ENCODE results near the gene SELE. TPM values are rescaled to one million over a fixed set of nuclear protein-coding genes. Genes with fewer than 3 reads are reported as not detected.

The SELE gene
- total RNA-seq, 1 donor from 2014 or later: not detected

DNA sequence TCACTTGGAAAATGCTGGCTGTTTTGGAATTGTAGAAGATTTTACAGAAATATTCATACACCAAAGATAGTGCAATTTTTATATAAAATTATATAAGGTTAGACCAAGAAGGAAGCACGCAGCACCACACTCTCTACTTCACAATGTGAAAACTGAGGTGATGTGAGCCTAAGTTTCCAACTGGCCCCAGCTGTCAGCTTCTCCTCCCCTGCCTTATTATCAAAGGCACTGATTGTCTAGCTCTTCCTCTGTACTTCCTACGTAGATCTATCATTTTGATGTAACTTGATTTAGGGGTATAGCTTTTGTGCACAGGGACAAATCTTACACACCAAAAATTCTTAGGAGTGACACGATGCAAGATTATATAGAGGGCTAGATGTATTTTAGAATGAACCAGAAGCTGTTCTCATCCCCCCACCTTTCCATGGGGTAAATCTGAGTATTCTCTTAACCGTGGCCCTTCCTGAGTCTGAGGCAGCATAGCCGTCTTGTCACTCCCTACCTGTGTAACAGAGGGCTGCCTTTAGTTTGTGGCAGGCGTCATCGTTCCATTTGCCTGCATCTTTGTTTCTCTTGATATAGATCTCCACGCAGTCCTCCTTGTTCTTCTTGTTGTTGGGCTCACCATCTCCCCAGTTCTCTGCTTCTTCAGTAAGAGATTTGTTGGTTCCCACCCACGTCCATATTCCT is 25.8 kb downstream of the SELE start:
- no peak overlapping the region for H3K4me3 Mint-ChIP-seq
- H3K4me2 ChIP-seq: no peak overlapping the region
- H3K27me3 Mint-ChIP-seq (ENCODE audit: insufficient read depth, low read depth): no peaks in the 10 kb centered on the region
- no peaks in the 10 kb centered on the region for H3K36me3 ChIP-seq
- H2AFZ ChIP-seq (replicated peaks): no peak overlapping the region
- no peaks in the 10 kb centered on the region for H4K20me1 ChIP-seq (ENCODE audit: low read depth)
- peaks cover 23% of the 10 kb centered on the region for H3K27me3 ChIP-seq
- H3K9me3 ChIP-seq (ENCODE audit: low read depth): no peaks in the 10 kb centered on the region
- DNase-seq (ENCODE audit: low spot score): no peak
- H3K9ac ChIP-seq: no peak overlapping the region
- no peak overlapping the region for H3K4me3 ChIP-seq
- H3K9me3 Mint-ChIP-seq: peaks cover 4% of the 10 kb centered on the region
- H3K27ac ChIP-seq: no peak overlapping the region
- TF ChIP-seq EZH2phosphoT487 (IDR thresholded peaks at IDR 0.05) (no peak), EZH2 (IDR thresholded peaks at IDR 0.05) (no peak)
- TF ChIP-seq, protein P1, sequence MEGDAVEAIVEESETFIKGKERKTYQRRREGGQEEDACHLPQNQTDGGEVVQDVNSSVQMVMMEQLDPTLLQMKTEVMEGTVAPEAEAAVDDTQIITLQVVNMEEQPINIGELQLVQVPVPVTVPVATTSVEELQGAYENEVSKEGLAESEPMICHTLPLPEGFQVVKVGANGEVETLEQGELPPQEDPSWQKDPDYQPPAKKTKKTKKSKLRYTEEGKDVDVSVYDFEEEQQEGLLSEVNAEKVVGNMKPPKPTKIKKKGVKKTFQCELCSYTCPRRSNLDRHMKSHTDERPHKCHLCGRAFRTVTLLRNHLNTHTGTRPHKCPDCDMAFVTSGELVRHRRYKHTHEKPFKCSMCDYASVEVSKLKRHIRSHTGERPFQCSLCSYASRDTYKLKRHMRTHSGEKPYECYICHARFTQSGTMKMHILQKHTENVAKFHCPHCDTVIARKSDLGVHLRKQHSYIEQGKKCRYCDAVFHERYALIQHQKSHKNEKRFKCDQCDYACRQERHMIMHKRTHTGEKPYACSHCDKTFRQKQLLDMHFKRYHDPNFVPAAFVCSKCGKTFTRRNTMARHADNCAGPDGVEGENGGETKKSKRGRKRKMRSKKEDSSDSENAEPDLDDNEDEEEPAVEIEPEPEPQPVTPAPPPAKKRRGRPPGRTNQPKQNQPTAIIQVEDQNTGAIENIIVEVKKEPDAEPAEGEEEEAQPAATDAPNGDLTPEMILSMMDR (IDR thresholded peaks at IDR 0.05): no peak
- H3K27ac Mint-ChIP-seq: no peak overlapping the region
- H3F3A ChIP-seq (ENCODE audit: low read depth): no peaks in the 10 kb centered on the region
- H3K79me2 ChIP-seq (ENCODE audit: low read depth): no peaks in the 10 kb centered on the region
- H3K36me3 Mint-ChIP-seq: no peaks in the 10 kb centered on the region
- H3K4me1 ChIP-seq: no peaks in the 10 kb centered on the region
- H3K4me1 Mint-ChIP-seq: no peaks in the 10 kb centered on the region

DNA sequence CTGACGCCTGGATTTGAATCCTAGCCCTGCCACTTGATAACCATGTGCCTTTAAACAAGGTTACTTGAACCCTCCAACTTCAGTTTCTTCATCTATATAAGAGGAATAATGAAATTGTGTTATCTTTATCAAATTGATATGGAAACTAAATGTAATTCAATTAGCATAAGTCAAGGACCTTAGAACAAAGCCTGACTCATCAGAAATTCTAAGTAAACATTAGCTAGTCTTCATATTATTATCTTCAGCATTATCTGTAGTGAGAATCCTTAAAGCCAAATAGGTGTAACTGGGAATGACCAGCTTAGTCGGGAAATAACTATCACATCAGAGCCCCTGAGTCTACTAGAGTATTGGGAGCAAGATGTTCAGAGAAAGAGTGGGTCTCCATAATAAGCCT is 29.1 kb downstream of the SELE start:
- H3K36me3 ChIP-seq: no peaks in the 10 kb centered on the region
- H3K4me1 ChIP-seq: no peaks in the 10 kb centered on the region
- H3K27me3 ChIP-seq: peaks cover 23% of the 10 kb centered on the region
- Mint-ChIP-seq H3K9me3 (no peaks in the 10 kb centered on the region), H3K4me3 (no peak overlapping the region), H3K27ac (no peak overlapping the region), H3K4me1 (no peaks in the 10 kb centered on the region), H3K27me3 (ENCODE audit: insufficient read depth, low read depth) (no peaks in the 10 kb centered on the region), H3K36me3 (no peaks in the 10 kb centered on the region)
- no peaks in the 10 kb centered on the region for H3K79me2 ChIP-seq (ENCODE audit: low read depth)
- H2AFZ ChIP-seq (replicated peaks): no peak overlapping the region
- H3K27ac ChIP-seq: no peak overlapping the region
- no peaks in the 10 kb centered on the region for H3F3A ChIP-seq (ENCODE audit: low read depth)
- H3K4me3 ChIP-seq: no peak overlapping the region
- no peak for DNase-seq (ENCODE audit: low spot score)
- TF ChIP-seq EZH2 (IDR thresholded peaks at IDR 0.05) (no peak), EZH2phosphoT487 (IDR thresholded peaks at IDR 0.05) (no peak)
- TF ChIP-seq, protein P1 (IDR thresholded peaks at IDR 0.05): no peak
- H3K9ac ChIP-seq: no peak overlapping the region
- no peak overlapping the region for H3K4me2 ChIP-seq
- H3K9me3 ChIP-seq (ENCODE audit: low read depth): no peaks in the 10 kb centered on the region
- H4K20me1 ChIP-seq (ENCODE audit: low read depth): no peaks in the 10 kb centered on the region

DNA sequence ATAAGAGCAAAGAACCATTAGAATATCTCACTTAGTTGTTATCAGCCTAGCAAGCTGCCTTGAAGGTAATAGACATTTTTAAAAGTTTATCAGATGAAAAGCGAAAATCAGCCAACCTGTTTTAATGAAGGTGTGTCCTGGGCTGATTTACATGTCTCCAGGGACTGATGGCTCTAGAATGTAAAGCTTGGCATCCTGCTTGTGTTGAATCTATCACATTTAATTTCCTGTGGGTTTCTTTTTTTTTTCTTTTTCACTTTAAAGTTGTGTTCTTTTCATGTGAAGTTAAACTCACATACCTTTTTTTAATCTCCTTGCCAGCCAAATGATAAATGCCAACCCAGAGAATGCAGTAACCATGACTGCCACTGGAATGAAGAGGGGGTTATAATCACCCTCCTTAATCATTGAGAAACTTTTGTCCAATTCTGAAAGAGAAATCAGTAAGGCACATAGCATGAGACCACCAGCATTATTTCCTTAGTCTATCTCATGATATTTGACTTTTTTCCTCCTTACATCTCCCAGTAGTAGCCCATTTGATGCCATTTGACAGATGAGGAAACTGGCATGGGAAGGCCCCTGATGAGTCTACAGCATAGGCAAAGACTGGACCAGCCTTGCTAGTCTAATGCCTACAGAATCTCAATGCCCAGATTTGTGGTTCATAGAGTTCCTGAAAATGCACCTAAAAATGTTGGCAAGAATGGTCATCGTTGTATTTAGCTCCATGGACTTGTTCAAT is 32.4 kb downstream of the SELE start:
- Histone ChIP-seq H3K79me2 (ENCODE audit: low read depth) (no peaks in the 10 kb centered on the region), H4K20me1 (ENCODE audit: low read depth) (no peaks in the 10 kb centered on the region), H3F3A (ENCODE audit: low read depth) (no peaks in the 10 kb centered on the region), H3K27ac (no peak overlapping the region), H3K4me3 (no peak overlapping the region), H3K4me1 (no peaks in the 10 kb centered on the region), H3K36me3 (no peaks in the 10 kb centered on the region), H3K9me3 (ENCODE audit: low read depth) (no peaks in the 10 kb centered on the region), H3K9ac (no peak overlapping the region), H3K27me3 (peaks cover 11% of the 10 kb centered on the region), H2AFZ (replicated peaks) (no peak overlapping the region), H3K4me2 (no peak overlapping the region)
- H3K9me3 Mint-ChIP-seq: no peaks in the 10 kb centered on the region
- H3K27ac Mint-ChIP-seq: no peak overlapping the region
- no peaks in the 10 kb centered on the region for H3K27me3 Mint-ChIP-seq (ENCODE audit: insufficient read depth, low read depth)
- no peak for DNase-seq (ENCODE audit: low spot score)
- H3K4me3 Mint-ChIP-seq: no peak overlapping the region
- TF ChIP-seq EZH2phosphoT487 (IDR thresholded peaks at IDR 0.05): no peak
- H3K4me1 Mint-ChIP-seq: no peaks in the 10 kb centered on the region
- no peaks in the 10 kb centered on the region for H3K36me3 Mint-ChIP-seq

DNA sequence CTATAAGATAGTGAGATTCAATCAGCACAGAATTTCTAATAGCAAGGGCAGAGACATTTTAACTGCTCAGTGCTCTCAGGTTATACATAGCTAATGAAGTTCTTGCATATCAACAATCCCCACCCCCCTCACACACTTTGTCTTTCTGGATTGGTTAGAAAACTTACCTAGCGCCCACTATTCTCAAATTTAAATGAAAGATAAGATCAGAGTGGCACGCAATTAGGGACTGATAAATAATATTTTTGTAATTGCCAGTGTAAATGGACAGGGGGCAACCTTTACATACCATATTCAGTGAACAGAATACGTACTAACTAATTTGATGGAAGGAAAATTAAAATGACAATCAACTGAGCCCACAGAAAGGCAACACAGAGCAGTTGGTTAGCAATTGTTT is 34.2 kb downstream of the SELE start:
- Histone ChIP-seq H3K79me2 (ENCODE audit: low read depth) (no peaks in the 10 kb centered on the region), H3K9ac (no peak overlapping the region), H3K4me3 (no peak overlapping the region), H3K36me3 (no peaks in the 10 kb centered on the region), H3K27me3 (no peaks in the 10 kb centered on the region), H3K4me1 (no peaks in the 10 kb centered on the region), H3K9me3 (ENCODE audit: low read depth) (no peaks in the 10 kb centered on the region), H4K20me1 (ENCODE audit: low read depth) (no peaks in the 10 kb centered on the region), H3F3A (ENCODE audit: low read depth) (no peaks in the 10 kb centered on the region), H3K27ac (no peak overlapping the region), H3K4me2 (no peak overlapping the region), H2AFZ (replicated peaks) (no peak overlapping the region)
- Mint-ChIP-seq H3K27me3 (ENCODE audit: insufficient read depth, low read depth) (no peaks in the 10 kb centered on the region), H3K9me3 (no peaks in the 10 kb centered on the region), H3K27ac (no peak overlapping the region), H3K4me1 (no peaks in the 10 kb centered on the region), H3K4me3 (no peak overlapping the region), H3K36me3 (no peaks in the 10 kb centered on the region)
- TF ChIP-seq EZH2phosphoT487 (IDR thresholded peaks at IDR 0.05) (no peak), EZH2 (IDR thresholded peaks at IDR 0.05) (no peak)
- TF ChIP-seq, protein P1 (IDR thresholded peaks at IDR 0.05): no peak
- DNase-seq (ENCODE audit: low spot score): no peak
